ENCODE measurements around the gene CRMP1.
"Not testable (repeated sequence)": the region's sequence is repeated elsewhere in the genome, so short reads cannot be mapped to it uniquely, and the experiment has no call there.

- not testable (repeated sequence) for TF ChIP-seq POLR2A (IDR thresholded peaks at IDR 0.05; ENCODE audit: low read depth); CTCF (IDR thresholded peaks at IDR 0.05)
Observed at GRCh38 chr4:5856362-5856761, 36.5 kb downstream of the CRMP1 start.

Measured in esophagus muscularis mucosa (tissue), 3 donors.